GM12878 (cell line): ENCODE measurements around the gene CRB3. TPM values are rescaled to one million over a fixed set of nuclear protein-coding genes. Genes with fewer than 3 reads are reported as not detected.
A peak's percentile ranks its signal among the peaks of the same experiment; 100 is the strongest.
"Not testable (repeated sequence)": the region's sequence is repeated elsewhere in the genome, so short reads cannot be mapped to it uniquely, and the experiment has no call there.

Experiments
- ATAC-seq: fragments of 200-7000 bp; cut with Tn5 transposase; 3 replicates; pipeline ENCODE4 v1.9.1; 2020; ENCODE audit warnings: mild to moderate bottlenecking, moderate library complexity
- BruUV-seq: library from RNA; stranded (reverse); fragments of 400-500 nt; replicated peaks from 2 replicates; lab custom pipeline; 2021; lab: Mats Ljungman, UMichigan
- CTCF ChIA-PET: fragments of 300-600 bp; sonication (Branson Sonifier 250); formaldehyde crosslinking; extraction: SDS; loops from one replicate; lab custom pipeline; 2021; ENCODE audit warnings: inconsistent platforms; lab: Yijun Ruan, JAX
- POLR2A ChIA-PET: fragments of 350-600 bp; formaldehyde crosslinking; extraction: SDS; loops from one replicate; lab custom pipeline; 2021; ENCODE audit warnings: inconsistent platforms; lab: Charles Lee
- RAD21 ChIA-PET: fragments of 300-600 bp; sonication (Branson Sonifier 250); formaldehyde crosslinking; loops from one replicate; lab custom pipeline; 2023; ENCODE audit warnings: antibody characterized with exemption; ENCODE audit not compliant: unreplicated experiment; lab: Charles Lee
- SMC1A ChIA-PET: fragments of 300-600 bp; sonication (Branson Sonifier 250); formaldehyde crosslinking; loops from one replicate; lab custom pipeline; 2023; ENCODE audit not compliant: unreplicated experiment, uncharacterized antibody; lab: Charles Lee
- DNase-seq: peaks from one replicate; pipeline ENCODE4 v3.0.0-alpha.2; 2011; ENCODE audit warnings: low read depth, low spot score
- FAIRE-seq: peaks from 3 replicates; lab custom pipeline; 2011; peaks lifted over from hg19 to GRCh38; lab: Jason Lieb, UNC
- H2AFZ ChIP-seq: 2 replicates; pipeline ENCODE4 v1.6.0; 2011; ENCODE audit warnings: low read depth, low read length, control low read depth; ENCODE audit not compliant: control insufficient read depth
- H3K27ac ChIP-seq: 2 replicates; pipeline ENCODE4 v1.5.1; 2011; ENCODE audit warnings: control low read depth; ENCODE audit not compliant: control insufficient read depth, insufficient read depth
- H3K27me3 ChIP-seq, 2 experiments: replicated peaks in 1 of 2; 2 replicates each; pipeline versions ENCODE4 v1.6.0 to v1.6.1; 2011; ENCODE audit warnings: low read length in 1 of 2; ENCODE audit not compliant: control insufficient read depth in 2 of 2, insufficient read depth in 2 of 2
- H3K36me3 ChIP-seq, 2 experiments: 2 replicates each; pipeline ENCODE4 v1.5.1; 2011; ENCODE audit warnings: low read length in 1 of 2; ENCODE audit not compliant: control insufficient read depth in 2 of 2, insufficient read depth in 2 of 2
- H3K4me1 ChIP-seq: 2 replicates; pipeline ENCODE4 v1.6.1; 2011; ENCODE audit warnings: mild to moderate bottlenecking, low read length, moderate library complexity, mixed read lengths; ENCODE audit not compliant: control insufficient read depth, insufficient read depth
- H3K4me2 ChIP-seq: 2 replicates; pipeline ENCODE4 v1.6.0; 2011; ENCODE audit warnings: control low read depth; ENCODE audit not compliant: control insufficient read depth, insufficient read depth
- H3K4me3 ChIP-seq: fragments of 200-600 bp; sonication (generic); 2 replicates; pipeline ENCODE4 v1.5.1; 2016
- H3K79me2 ChIP-seq: 2 replicates; pipeline ENCODE4 v1.6.0; 2011; ENCODE audit warnings: low read length; ENCODE audit not compliant: control insufficient read depth, insufficient read depth
- H3K9ac ChIP-seq: 2 replicates; pipeline ENCODE4 v1.8.0; 2011; ENCODE audit warnings: low read length, control low read depth, mixed read lengths; ENCODE audit not compliant: control insufficient read depth, insufficient read depth
- H3K9me3 ChIP-seq: replicated peaks from 3 replicates; pipeline ENCODE4 v1.5.1; 2011; ENCODE audit warnings: mild to moderate bottlenecking, low read length; ENCODE audit not compliant: control insufficient read depth, insufficient read depth
- H4K20me1 ChIP-seq: 2 replicates; pipeline ENCODE4 v1.6.0; 2011; ENCODE audit not compliant: control insufficient read depth, insufficient read depth
- CEBPB ChIP-seq, 2 experiments: fragments of 150-350 bp in 1 of 2; IDR thresholded peaks; 2 replicates each; pipeline ENCODE4 v1.6.1; 2012 to 2014; ENCODE audit warnings: low read depth in 2 of 2, low read length in 2 of 2, borderline replicate concordance in 1 of 2, inconsistent platforms in 1 of 2
- MXI1 ChIP-seq: fragments of 150-350 bp; IDR thresholded peaks from 2 replicates; pipeline ENCODE4 v1.6.1; 2011; ENCODE audit warnings: low read depth, mild to moderate bottlenecking, inconsistent platforms, low read length, improper control_type of control experiment
- RELA ChIP-seq: fragments of 450-650 bp; IDR thresholded peaks from 2 replicates; pipeline ENCODE4 v1.8.0; 2014; ENCODE audit warnings: borderline replicate concordance; ENCODE audit not compliant: partially characterized antibody
- RELB ChIP-seq: fragments of 450-650 bp; IDR thresholded peaks from 2 replicates; pipeline ENCODE4 v1.6.1; 2017; ENCODE audit warnings: low read depth, mild to moderate bottlenecking, moderate library complexity
- RFX5 ChIP-seq: IDR thresholded peaks from 2 replicates; pipeline ENCODE4 v1.6.1; 2011; ENCODE audit warnings: low read depth, low read length, improper control_type of control experiment
- WGBS: methylation state at CpG from one replicate; pipeline ENCODE4 v1.1.6; 2016; ENCODE audit warnings: low lambda C conversion rate; ENCODE audit not compliant: insufficient replicate concordance, insufficient coverage; ENCODE audit errors: missing lambda C conversion rate; 5-methylcytosine and 5-hydroxymethylcytosine counted together
- in situ Hi-C: fragments of 300-500 bp; cut with MboI; formaldehyde crosslinking; loops from 9 replicates; pipeline ENCODE4 v1.14.3; 2018; ENCODE audit warnings: mixed read lengths
- intact Hi-C: fragments of 100-400 bp; cut with micrococcal nuclease; formaldehyde crosslinking; loops from one replicate; pipeline ENCODE4 v1.14.2; 2022; ENCODE audit not compliant: unreplicated experiment
- polyA plus RNA-seq, 11 experiments: library from polyadenylated mRNA; depleted of rRNA in 4 of 11; unstranded in 6 of 11; stranded (reverse) in 5 of 11; fragments of >200 nt; fragmentation: Nextera tagmentation in 4 of 11; fragmentation: Illumina TruSeq in 1 of 11; extraction: Ambion mirVana in 4 of 11; extraction: Trizol in 1 of 11; gene quantifications; 1 replicate in 1 of 11; 2 replicates in 10 of 11; pipeline versions ENCODE4 v1.2.1 to v1.2.3, GENCODE V29; 2011 to 2016; ENCODE audit warnings: inconsistent platforms in 2 of 11, missing spikeins in 2 of 11, low read depth in 1 of 11
- total RNA-seq, 4 experiments: library from RNA; depleted of rRNA in 3 of 4; stranded (reverse); fragments of >200 nt in 3 of 4; fragmentation: Illumina TruSeq in 1 of 4; extraction: Trizol in 1 of 4; gene quantifications; 2 replicates each; pipeline versions ENCODE4 v1.2.1 to v1.2.3, GENCODE V29; 2013 to 2021

Gene CRB3
- total and polyA plus RNA-seq, 10 of the 15 experiments (the other 5 are each of a cell fraction or from before 2014, with no cell fraction given) = 0.11 to 1.9 (median 0.98) TPM; not detected in 1

GRCh38 chr19:6503407-6504201, 39.5 kb downstream of the CRB3 start:
- intact Hi-C loops (loop anchor here (1.0 to 10.0 kb wide), 4 partner anchors 21 to 339 kb away; partner anchors contain the start of genes GTF2F1 and SLC25A23), in situ Hi-C loops (no loop called here)
- Histone ChIP-seq H3K4me2 (no peak overlapping the region), H3K4me3 (no peak overlapping the region), H4K20me1 (no peaks in the 10 kb centered on the region), H3K4me1 (peaks cover 5% of the 10 kb centered on the region), H3K79me2 (no peaks in the 10 kb centered on the region), H3K27ac (no peak overlapping the region), H3K9ac (no peak overlapping the region), H2AFZ (no peak overlapping the region), H3K27me3 (peaks cover 0 to 2% of the 10 kb centered on the region in 2 experiments; a peak in 3 of 4 replicates), H3K36me3 (no peaks in the 10 kb centered on the region), H3K9me3 (no peaks in the 10 kb centered on the region)
- ChIA-PET RAD21 (interaction anchor here (1.0 to 3.5 kb wide), 5 partner anchors 12 to 377 kb away, joined by 3 to 18 read pairs (median 4); partner anchors contain the start of genes DENND1C and KHSRP), CTCF (interaction anchor here (0.6 to 1.7 kb wide), 14 partner anchors 13 to 456 kb away, joined by 3 to 7 read pairs (median 3); partner anchors contain the start of genes DENND1C, GTF2F1 and KHSRP), SMC1A (interaction anchor here (0.7 to 1.4 kb wide), 4 partner anchors 12 to 438 kb away, joined by 3 read pairs; partner anchors contain the start of gene DENND1C), POLR2A (interaction anchor here (0.7 to 1.1 kb wide), 2 partner anchors 14 to 131 kb away, joined by 4 to 6 read pairs; partner anchors contain the start of gene ALKBH7)
- DNase-seq (no peak), FAIRE-seq (no peak), ATAC-seq (no peak)
- no peak for TF ChIP-seq RELB
- no peak for TF ChIP-seq MXI1
- TF ChIP-seq RELA = no peak
- TF ChIP-seq CEBPB (IDR thresholded peaks at IDR 0.05; ENCODE audit: borderline replicate concordance in 1 of 2, low read depth in 2 of 2, low read length in 2 of 2) = no peak
- no peak for TF ChIP-seq RFX5
- BruUV-seq = no TSS peak
- 66% methylated on average over 9 of the region's 9 CpGs for WGBS

GRCh38 chr19:6508028-6508771, 44.1 kb downstream of the CRB3 start:
- H3K4me1 ChIP-seq, DNase-seq, ATAC-seq, FAIRE-seq, H3K27ac ChIP-seq, H3K79me2 ChIP-seq, H3K4me3 ChIP-seq, H3K9ac ChIP-seq, H4K20me1 ChIP-seq, POLR2A ChIA-PET, RAD21 ChIA-PET, H3K27me3 ChIP-seq, H3K4me2 ChIP-seq, BruUV-seq, in situ Hi-C loops, H3K36me3 ChIP-seq, H3K9me3 ChIP-seq: not testable (repeated sequence)
- H2AFZ ChIP-seq = peak overlapping the region; percentile 12; the same call in 1 of the 2 replicates
- intact Hi-C loops = loop anchor here (5.0 to 10.0 kb wide), 3 partner anchors 113 to 381 kb away; partner anchors contain the start of gene GTF2F1
- CTCF ChIA-PET = interaction anchor here (0.9 to 1.1 kb wide), 2 partner anchors 8 to 27 kb away, joined by 3 to 6 read pairs; partner anchors contain the start of gene DENND1C
- WGBS = 64% methylated on average over 9 of the region's 9 CpGs
- SMC1A ChIA-PET = interaction anchor here (0.9 to 1.3 kb wide), 2 partner anchors 49 to 87 kb away, joined by 3 read pairs; partner anchors contain the start of gene SLC25A23
